SIG-M5 (cell line): ENCODE results near the gene ACVR1.
"Not testable (repeated sequence)": the region's sequence is repeated elsewhere in the genome, so short reads cannot be mapped to it uniquely, and the experiment has no call there.

Source experiments
- DNase-seq: peaks from one replicate; lab custom pipeline; 2025; lab: John Stamatoyannopoulos, UW

The ACVR1 gene

GRCh38 chr2:157893611-157894010 is 17.5 kb upstream of the ACVR1 start:
- no peak for DNase-seq

GRCh38 chr2:157891643-157892041 is 15.5 kb upstream of the ACVR1 start:
- DNase-seq: no peak

- DNase-seq: no peak
These were observed 15.0 kb upstream of the ACVR1 start for GRCh38 chr2:157890969-157891642.

- DNase-seq: no peak
These were observed 11.8 kb upstream of the ACVR1 start for GRCh38 chr2:157887946-157888345.

GRCh38 chr2:157884533-157884932 is 8.4 kb upstream of the ACVR1 start:
- DNase-seq: not testable (repeated sequence)

GRCh38 chr2:157880927-157881326 is 4.8 kb upstream of the ACVR1 start:
- DNase-seq: no peak

GRCh38 chr2:157877761-157878400 is 1.8 kb upstream of the ACVR1 start:
- no peak for DNase-seq

GRCh38 chr2:157876786-157877138 is 632 bp upstream of the ACVR1 start:
- no peak for DNase-seq

- DNase-seq: no peak
These were observed 477 bp downstream of the ACVR1 start for GRCh38 chr2:157875641-157876065.

- DNase-seq: no peak
These were observed 1.0 kb downstream of the ACVR1 start for GRCh38 chr2:157874997-157875640.

GRCh38 chr2:157874348-157874747 is 1.8 kb downstream of the ACVR1 start:
- no peak for DNase-seq

GRCh38 chr2:157872791-157873190 is 3.3 kb downstream of the ACVR1 start:
- no peak for DNase-seq

GRCh38 chr2:157871415-157871814 is 4.7 kb downstream of the ACVR1 start:
- no peak for DNase-seq

- DNase-seq: no peak
These were observed 7.1 kb downstream of the ACVR1 start for GRCh38 chr2:157868993-157869392.

GRCh38 chr2:157867703-157868102 is 8.4 kb downstream of the ACVR1 start:
- DNase-seq: no peak

- no peak for DNase-seq
These were observed 9.2 kb downstream of the ACVR1 start for GRCh38 chr2:157866666-157867642.

- no peak for DNase-seq
These were observed 9.9 kb downstream of the ACVR1 start for GRCh38 chr2:157866202-157866601.

GRCh38 chr2:157864857-157865430 is 11.2 kb downstream of the ACVR1 start:
- no peak for DNase-seq

GRCh38 chr2:157858846-157859245 is 17.3 kb downstream of the ACVR1 start:
- no peak for DNase-seq

- no peak for DNase-seq
These were observed 18.2 kb downstream of the ACVR1 start for GRCh38 chr2:157857881-157858280.

- DNase-seq: no peak
These were observed 20.0 kb downstream of the ACVR1 start for GRCh38 chr2:157856187-157856515.

- DNase-seq: no peak
These were observed 22.3 kb downstream of the ACVR1 start for GRCh38 chr2:157853820-157854219.
